ENCODE measurements around the gene GBA2.

GBA2 gene

GRCh38 chr9:35713578-35713977 lies 35.5 kb downstream of the GBA2 start:
- no peak for DNase-seq

DNA sequence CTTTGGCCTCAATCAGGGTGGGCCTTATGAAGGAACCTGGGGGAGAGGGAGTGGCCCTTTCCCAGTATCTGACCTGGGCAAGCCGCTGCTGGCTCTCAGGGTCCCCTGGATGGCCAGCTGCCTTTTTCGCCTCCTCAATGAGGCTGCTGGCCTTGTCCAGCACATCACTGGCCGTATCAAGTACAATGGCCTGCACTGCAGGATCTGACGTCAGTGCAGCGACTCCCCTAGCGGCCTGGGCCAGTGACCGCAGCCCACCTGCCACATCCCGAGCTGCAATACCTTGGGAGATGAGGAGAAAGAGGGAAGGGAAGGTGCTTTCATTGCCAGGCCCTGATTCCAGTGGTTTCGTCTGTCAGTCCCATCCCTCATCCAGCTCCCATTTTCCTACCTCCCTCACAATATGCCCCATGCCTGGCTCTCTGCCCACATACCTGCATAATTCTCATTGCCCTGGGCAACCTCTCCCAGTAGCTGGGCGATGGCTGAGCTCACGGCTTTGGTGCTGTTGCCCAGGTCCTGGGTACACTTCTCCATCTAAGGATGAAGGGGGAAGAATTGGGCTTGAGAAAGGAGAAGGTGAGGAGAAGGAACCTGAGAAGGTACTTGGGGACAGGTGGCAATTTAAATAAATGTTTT lies 36.1 kb downstream of the GBA2 start:
- DNase-seq, result no peak

DNA sequence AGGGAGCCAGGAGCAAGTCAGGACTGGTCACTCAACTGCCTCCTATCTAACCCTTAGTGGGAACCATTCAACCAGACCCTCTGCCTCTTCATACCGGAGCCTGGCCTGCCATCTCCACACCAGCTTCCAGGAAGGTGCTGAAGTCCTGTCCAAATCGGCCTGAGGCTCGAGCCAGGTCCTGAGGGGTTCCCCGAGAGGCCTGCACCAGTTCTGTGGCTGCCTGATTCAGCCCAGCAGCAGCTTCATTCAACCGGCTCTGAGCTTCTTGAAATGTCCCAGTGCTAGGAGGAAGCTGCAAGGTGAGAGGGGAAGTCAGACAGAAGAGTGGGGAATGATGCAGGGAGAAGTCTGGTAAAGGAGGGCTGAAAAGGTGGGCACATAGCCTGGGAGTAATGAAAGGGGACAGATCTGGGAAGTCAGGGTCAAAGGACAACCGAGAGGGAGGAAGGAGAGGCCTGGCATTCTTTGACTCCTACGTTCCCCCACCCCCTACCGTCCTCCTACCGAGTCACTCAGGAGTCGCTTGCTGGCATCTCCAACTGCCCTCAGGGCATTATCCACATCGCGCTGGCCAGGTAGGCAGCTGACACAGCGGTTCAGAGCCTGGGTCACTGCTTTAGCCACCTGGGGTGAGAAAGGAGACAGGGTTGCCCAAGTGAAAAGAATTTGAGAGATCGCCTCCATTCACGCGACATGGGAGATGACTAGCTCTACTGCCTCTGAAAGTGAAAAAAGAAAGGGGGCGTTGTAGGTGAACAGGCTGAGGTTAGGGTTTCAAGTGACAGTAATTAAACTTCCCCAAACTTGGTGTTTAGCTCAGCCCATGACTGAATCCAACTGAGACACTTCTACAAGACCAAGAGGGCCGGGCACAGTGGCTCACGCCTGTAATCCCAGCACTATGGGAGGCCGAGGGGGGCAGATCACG lies 37.3 kb downstream of the GBA2 start:
- no peak for DNase-seq

- no peak for DNase-seq
Observed at GRCh38 chr9:35710818-35711500, 38.1 kb downstream of the GBA2 start.

- no peak for DNase-seq
Observed at GRCh38 chr9:35708146-35708545, 40.9 kb downstream of the GBA2 start.

- no peak for DNase-seq
Observed at GRCh38 chr9:35706951-35707350, 42.1 kb downstream of the GBA2 start.

DNA sequence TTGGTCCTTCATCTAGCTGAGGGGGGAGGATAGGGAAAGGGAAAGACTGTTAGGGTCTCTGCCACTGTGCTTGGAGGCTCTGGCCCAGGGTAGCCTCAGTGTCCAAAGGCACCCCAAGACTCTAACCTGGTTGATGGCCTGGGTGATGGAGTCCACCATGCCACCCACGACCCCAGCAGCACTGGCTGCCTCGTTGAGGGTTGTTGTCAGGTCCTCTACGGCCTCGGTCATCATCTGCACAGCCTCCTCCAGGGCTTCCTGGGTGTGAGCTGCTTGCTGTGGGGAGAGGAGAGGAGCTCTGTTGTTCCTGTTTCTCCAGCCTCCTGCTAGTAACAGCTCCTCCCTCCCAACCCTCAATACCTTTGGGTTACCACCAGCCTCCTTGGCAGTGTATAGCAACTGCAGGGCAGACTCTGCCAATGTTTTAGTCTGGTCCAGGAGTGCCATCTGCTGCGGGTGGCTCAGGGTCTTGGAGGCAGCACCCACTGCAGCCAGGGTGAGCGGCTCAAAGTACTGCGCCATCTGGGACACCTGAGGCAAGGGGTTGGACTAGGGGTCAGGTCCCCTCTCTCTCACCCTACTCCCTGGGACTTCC lies 43.1 kb downstream of the GBA2 start:
- no peak for DNase-seq

GRCh38 chr9:35705372-35705771 lies 43.7 kb downstream of the GBA2 start:
- no peak for DNase-seq

DNA sequence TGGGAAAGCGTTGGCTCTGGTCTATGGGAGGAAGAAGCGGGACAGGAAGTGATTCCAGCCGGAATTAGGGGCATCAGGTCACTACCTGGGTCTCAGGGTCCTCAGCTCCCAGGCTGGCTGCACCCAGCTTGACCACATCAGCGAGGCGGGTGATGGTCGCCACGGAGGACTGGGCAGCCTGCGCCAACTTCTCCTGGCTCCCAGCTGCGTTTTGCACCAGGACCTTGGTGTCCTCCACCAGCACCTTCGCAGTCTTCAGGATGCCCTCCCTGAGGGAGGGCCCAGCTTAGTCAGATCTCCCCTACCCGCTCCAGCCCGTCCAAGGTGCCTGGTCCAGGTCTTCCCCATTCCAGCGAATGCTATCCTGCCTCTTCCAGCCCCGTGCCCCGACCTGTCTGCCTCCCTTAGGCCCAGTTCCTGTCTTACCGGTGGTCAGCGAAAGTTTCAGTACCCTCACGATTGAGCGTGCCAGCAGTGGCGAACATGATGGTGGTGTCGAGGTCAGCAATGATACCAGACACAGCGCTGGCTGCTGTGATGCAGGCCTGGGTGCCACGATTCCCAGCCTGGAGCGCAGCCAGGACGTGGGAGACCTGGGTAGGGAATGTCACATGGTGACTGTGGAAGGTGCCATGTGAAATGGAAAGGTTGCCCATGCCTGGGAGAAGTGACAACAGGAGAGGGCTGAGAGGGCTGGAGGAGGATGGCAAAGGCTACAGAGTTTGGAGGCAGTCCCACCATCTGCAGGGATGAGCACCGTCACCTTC lies 44.9 kb downstream of the GBA2 start:
- no peak for DNase-seq

DNA sequence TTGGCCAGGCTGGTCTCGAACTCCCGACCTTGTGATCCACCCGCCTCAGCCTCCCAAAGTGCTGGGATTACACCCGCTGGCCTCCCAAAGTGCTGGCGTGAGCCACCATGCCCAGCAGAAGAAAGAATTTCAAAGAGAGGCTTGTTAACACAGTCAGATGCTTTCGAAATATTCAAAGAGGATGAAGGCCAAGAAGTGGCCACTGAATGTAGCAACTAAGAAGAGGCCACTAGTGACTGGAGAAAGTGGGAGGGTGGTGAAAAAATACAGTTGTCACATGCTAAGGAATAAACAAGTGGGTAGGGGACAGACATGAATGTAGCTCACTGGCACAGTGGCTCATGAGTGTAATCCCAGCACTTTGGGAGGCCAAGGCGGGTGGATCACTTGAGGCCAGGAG lies 46.3 kb downstream of the GBA2 start:
- DNase-seq, result no peak

GRCh38 chr9:35700942-35701341 lies 48.1 kb downstream of the GBA2 start:
- DNase-seq, result no peak

DNA sequence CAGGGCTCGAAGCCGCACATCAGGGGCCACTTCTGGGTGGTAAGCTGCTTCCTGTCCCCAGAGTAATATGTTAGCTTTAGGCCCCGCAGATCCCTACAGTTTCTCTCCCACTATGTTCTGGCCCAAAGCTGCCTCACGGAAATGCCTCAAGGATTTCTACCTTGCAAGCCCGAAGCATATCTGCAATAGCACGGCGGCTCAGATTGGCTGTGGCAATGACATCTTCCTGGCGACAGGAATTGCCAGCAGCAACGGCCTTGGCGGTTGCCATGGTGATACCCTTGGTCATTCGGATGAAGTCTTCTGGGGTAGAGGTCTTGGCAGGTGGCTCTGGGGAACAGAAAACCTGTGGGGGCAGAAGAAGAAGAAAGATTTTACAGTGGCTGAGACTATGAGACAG lies 49.0 kb downstream of the GBA2 start:
- DNase-seq, result no peak

DNA sequence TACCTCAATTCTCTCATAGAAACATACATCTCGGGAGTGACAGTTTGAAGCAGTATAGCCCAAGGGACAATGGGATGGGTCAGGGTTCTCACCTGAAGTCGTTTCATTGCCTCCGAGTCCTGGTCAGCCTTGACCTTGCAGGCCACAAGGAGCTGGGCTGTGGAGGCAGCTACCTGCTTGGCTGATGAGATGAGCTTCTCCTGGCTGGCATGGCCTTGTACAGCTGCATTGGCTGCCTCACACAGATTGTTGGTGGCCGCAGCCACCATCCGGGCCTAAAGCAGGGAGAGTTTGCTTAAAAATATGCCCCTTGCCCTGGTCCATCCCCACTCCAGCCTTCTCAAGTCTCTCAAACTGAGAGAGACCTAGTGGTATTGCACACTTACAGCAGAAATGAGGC lies 50.8 kb downstream of the GBA2 start:
- no peak for DNase-seq

GRCh38 chr9:35697486-35697885 lies 51.5 kb downstream of the GBA2 start:
- DNase-seq, result no peak

DNA sequence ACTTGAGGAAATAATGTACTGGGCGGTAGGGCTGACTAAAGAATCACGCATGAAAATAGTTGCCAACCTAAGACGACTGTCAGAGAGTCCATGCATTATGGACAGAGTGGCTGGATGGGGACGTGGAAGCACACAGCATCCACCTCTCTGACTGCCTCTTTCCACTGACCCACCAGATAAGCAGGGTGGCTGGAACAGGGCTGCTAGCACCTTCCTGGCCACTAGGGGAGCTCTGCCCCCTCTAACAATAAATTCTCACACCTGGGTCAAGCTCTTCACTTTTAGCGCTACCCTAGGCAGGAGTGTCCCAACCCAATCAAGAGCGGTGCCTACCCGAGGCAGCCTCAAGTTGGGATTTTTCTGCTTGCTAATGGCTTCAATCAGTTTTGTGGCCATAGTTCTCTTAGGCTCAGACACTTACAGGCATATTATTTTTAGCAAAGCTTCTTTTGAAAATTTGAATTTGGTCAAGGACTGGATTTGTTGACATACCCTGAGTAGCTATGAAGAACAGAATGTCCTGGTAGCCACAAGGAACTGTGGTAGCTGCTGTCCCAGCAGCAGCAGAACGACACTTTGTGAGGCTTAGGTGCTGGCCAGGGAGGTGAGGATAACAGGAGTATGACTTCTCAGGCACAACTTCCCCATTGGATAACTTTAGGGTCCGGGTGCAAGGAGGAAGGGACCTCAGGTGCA lies 52.4 kb downstream of the GBA2 start:
- peak; percentile 49 for DNase-seq

DNA sequence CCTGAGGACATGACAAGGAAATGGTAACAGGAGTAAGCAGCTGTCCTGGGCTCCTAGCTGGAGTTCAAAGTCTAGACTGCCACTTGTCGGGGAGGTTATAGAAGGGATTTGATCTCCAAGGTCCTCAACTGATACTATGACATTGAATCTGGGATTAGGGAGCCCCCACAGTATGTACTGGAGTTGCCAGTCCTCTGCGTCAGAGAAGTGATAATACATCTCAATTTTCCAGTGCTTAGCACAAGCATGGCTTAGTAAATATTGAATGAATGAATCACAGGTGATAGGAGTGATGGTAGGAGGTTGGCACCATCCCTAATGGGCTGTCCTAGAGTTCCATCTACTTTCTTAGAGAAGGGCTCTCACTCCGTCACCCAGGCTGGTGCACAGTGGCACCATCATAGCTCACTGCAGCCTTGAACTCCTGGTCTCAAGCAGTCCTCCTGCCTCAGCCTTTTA lies 53.1 kb downstream of the GBA2 start:
- no peak for DNase-seq

DNA sequence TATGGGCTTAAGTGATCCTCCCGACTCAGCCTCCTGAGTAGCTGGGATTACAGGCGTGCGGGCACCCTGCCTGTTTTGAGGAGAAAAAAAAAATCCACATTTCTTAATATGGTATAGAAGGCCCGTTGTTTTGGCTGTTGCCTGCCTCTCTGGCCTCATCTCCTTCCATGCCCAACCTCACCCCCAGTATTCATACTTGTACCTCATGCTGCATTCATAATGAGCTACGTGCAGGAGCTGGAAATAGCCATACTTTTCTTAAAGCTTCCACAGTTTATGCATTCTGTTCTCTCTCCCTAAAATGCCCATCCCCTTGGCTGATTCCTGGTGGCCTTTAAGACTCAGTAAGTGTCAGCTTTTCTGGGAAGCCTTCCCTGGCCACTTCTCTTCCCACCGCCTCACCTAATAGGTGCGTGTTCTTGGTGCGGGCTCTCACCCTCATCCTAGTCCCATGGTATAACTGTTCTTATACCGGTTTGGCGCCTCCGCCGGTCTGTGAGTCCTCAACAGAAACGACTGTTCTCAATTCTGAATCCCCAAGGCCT lies 57.2 kb downstream of the GBA2 start:
- DNase-seq, result no peak

DNA sequence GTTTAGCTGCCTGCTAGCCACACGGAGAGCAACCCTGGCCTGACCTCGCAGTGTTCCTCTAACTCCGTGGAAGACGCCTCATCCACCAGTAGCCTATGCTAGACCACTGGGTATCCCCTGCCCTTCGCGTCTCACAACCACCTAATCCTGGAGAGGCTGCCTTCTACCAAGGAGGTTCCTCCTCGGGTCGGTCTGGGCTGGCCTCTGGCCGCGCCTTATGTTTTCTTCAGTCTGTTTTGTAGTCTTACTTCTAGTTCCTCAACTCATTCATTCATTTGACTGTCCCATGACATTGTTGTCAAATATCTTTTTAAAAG lies 57.7 kb downstream of the GBA2 start:
- DNase-seq, result no peak

GRCh38 chr9:35690614-35691333 lies 58.3 kb downstream of the GBA2 start:
- peak; percentile 79 for DNase-seq

GRCh38 chr9:35690294-35690613 lies 58.8 kb downstream of the GBA2 start:
- no peak for DNase-seq

All from EL (cell line).